Esophagus (tissue), 2 donors: ENCODE data around the gene NBEA. TPM values are rescaled to one million over a fixed set of nuclear protein-coding genes. Genes with fewer than 3 reads are reported as not detected.
"Not testable (repeated sequence)": the region's sequence is repeated elsewhere in the genome, so short reads cannot be mapped to it uniquely, and the experiment has no call there.

Experiments used
- H3K27ac ChIP-seq, 2 donors: one replicate each; pipeline ENCODE4 v1.5.1; 2013; ENCODE audit warnings: low read depth in 2 of 2, mild to moderate bottlenecking in 2 of 2, inconsistent platforms in 1 of 2, low read length in 1 of 2, moderate library complexity in 1 of 2
- H3K27me3 ChIP-seq, 2 donors: one replicate each; pipeline ENCODE4 v1.6.1; 2013; ENCODE audit warnings: low read length in 2 of 2, control low read depth in 1 of 2, mild to moderate bottlenecking in 1 of 2; ENCODE audit not compliant: insufficient read depth in 2 of 2, control insufficient read depth in 1 of 2
- H3K36me3 ChIP-seq, 2 donors: one replicate each; pipeline ENCODE4 v1.6.1; 2013; ENCODE audit warnings: low read length in 1 of 2; ENCODE audit not compliant: control insufficient read depth in 2 of 2, insufficient read depth in 2 of 2
- H3K4me1 ChIP-seq, 2 donors: one replicate each; pipeline ENCODE4 v1.6.1; 2013; ENCODE audit warnings: low read length in 1 of 2; ENCODE audit not compliant: control insufficient read depth in 2 of 2, insufficient read depth in 2 of 2
- H3K4me3 ChIP-seq, 2 donors: one replicate each; pipeline ENCODE4 v1.5.1; 2013; ENCODE audit warnings: low read length in 2 of 2, mild to moderate bottlenecking in 2 of 2, low read depth in 1 of 2, moderate library complexity in 1 of 2
- H3K9me3 ChIP-seq, 2 donors: one replicate each; pipeline ENCODE4 v1.6.1; 2013; ENCODE audit warnings: mild to moderate bottlenecking in 2 of 2, low read depth in 1 of 2, low read length in 1 of 2, moderate library complexity in 1 of 2; ENCODE audit not compliant: control insufficient read depth in 2 of 2, insufficient read depth in 1 of 2
- WGBS, 2 donors: extraction: QIAGEN DNeasy Blood & Tissue Kit; methylation state at CpG; one replicate each; pipeline ENCODE4 v1.1.7; 2013; 5-methylcytosine and 5-hydroxymethylcytosine counted together
- polyA plus RNA-seq, 2 donors: library from polyadenylated mRNA; stranded (reverse); fragments of 200-250 nt; gene quantifications; one replicate each; pipeline ENCODE4 v1.2.3, GENCODE V29; 2013
- donor health status: healthy with polysubstance abuse.
- donor health status: Bipolar disorder and iron deficiency.

The NBEA gene
- polyA plus RNA-seq, 2 donors, result 0.51 to 1.6 TPM

DNA sequence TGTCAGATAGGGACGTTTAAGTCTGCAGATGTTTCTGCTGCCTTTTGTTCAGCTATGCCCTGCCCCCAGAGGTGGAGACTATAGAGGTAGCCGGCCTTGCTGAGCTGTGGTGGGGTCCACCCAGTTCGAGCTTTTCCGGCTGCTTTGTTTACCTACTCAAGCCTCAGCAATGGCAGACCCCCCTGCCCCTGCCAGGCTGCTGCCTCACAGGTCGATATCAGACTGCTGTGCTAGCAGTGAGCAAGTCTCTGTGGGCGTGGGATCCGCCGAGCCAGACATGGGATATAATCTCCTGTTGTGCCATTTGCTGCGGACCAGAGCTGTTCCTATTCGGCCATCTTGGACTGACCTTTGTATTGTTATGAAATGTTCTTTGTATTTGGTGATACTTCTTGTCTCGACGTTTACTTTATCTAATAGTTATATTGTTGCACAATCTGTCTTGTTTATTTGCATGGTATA, 46.3 kb downstream of the NBEA start:
- peaks cover 2 to 3% of the 10 kb centered on the region in 2 donors for H3K9me3 ChIP-seq
- no peaks in the 10 kb centered on the region for H3K4me1 ChIP-seq
- H3K27me3 ChIP-seq, result no peaks in the 10 kb centered on the region
- H3K36me3 ChIP-seq, result no peaks in the 10 kb centered on the region
- H3K27ac ChIP-seq, result no peak overlapping the region
- H3K4me3 ChIP-seq, result no peak overlapping the region
- WGBS, 2 donors, result 94 to 95% methylated on average over 12 of the region's 12 CpGs

GRCh38 chr13:34990399-34991214, 48.5 kb downstream of the NBEA start:
- 86 to 95% methylated on average over 1 of the region's 1 CpG for WGBS, 2 donors

DNA sequence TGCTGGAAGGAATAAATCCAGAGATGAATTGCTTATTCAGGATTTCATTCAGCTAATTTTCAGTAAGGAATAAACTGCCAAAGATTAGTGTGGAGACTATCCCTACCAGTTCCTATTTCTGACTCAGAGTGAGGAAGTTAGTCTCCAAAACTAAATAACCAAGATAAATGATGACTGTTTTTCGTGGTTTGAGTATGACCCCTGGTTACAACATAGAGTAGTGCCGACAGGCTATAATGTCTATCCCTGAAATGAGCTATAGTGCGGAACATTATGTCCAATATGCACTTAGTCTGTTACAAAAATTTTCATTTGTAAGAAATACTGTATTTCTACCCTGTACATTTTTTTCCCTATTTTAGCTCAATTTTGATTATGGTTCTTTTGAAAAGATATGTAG, 51.4 kb downstream of the NBEA start:
- no peaks in the 10 kb centered on the region for H3K4me1 ChIP-seq
- WGBS, 2 donors, result 83 to 84% methylated on average over 3 of the region's 3 CpGs
- H3K4me3 ChIP-seq, result no peak overlapping the region
- H3K36me3 ChIP-seq, result no peaks in the 10 kb centered on the region
- peaks cover 0 to 2% of the 10 kb centered on the region in 2 donors for H3K9me3 ChIP-seq
- H3K27ac ChIP-seq, result no peak overlapping the region
- no peaks in the 10 kb centered on the region for H3K27me3 ChIP-seq

More at GRCh38 chr13:34990399-34991214, 48.5 kb downstream of the NBEA start:
- no peaks in the 10 kb centered on the region for H3K27me3 ChIP-seq
- no peak overlapping the region for H3K27ac ChIP-seq
- no peaks in the 10 kb centered on the region for H3K4me1 ChIP-seq
- H3K9me3 ChIP-seq, result peaks cover 2 to 3% of the 10 kb centered on the region in 2 donors
- no peaks in the 10 kb centered on the region for H3K36me3 ChIP-seq
- no peak overlapping the region for H3K4me3 ChIP-seq

GRCh38 chr13:35003734-35004133, 61.7 kb downstream of the NBEA start:
- WGBS, 2 donors, result 81 to 86% methylated on average over 2 of the region's 2 CpGs
- not testable (repeated sequence) for H3K9me3 ChIP-seq, H3K4me3 ChIP-seq, H3K27me3 ChIP-seq, H3K4me1 ChIP-seq, H3K27ac ChIP-seq, H3K36me3 ChIP-seq

- H3K27ac ChIP-seq, result no peak overlapping the region
- WGBS, 2 donors, result 35 to 39% methylated on average over 2 of the region's 2 CpGs
- no peaks in the 10 kb centered on the region for H3K9me3 ChIP-seq
Measured at GRCh38 chr13:35005051-35005450, 63.0 kb downstream of the NBEA start.

GRCh38 chr13:35014606-35015213, 72.6 kb downstream of the NBEA start:
- H3K9me3 ChIP-seq, result no peaks in the 10 kb centered on the region
- H3K4me1 ChIP-seq, result no peaks in the 10 kb centered on the region
- H3K4me3 ChIP-seq, result no peak overlapping the region
- H3K27ac ChIP-seq, result no peak overlapping the region
- H3K36me3 ChIP-seq, result no peaks in the 10 kb centered on the region
- no peaks in the 10 kb centered on the region for H3K27me3 ChIP-seq
- 78 to 84% methylated on average over 7 of the region's 7 CpGs for WGBS, 2 donors

More at GRCh38 chr13:35005051-35005450, 63.0 kb downstream of the NBEA start:
- no peaks in the 10 kb centered on the region for H3K4me1 ChIP-seq
- H3K4me3 ChIP-seq, result no peak overlapping the region
- no peaks in the 10 kb centered on the region for H3K36me3 ChIP-seq
- no peaks in the 10 kb centered on the region for H3K27me3 ChIP-seq

DNA sequence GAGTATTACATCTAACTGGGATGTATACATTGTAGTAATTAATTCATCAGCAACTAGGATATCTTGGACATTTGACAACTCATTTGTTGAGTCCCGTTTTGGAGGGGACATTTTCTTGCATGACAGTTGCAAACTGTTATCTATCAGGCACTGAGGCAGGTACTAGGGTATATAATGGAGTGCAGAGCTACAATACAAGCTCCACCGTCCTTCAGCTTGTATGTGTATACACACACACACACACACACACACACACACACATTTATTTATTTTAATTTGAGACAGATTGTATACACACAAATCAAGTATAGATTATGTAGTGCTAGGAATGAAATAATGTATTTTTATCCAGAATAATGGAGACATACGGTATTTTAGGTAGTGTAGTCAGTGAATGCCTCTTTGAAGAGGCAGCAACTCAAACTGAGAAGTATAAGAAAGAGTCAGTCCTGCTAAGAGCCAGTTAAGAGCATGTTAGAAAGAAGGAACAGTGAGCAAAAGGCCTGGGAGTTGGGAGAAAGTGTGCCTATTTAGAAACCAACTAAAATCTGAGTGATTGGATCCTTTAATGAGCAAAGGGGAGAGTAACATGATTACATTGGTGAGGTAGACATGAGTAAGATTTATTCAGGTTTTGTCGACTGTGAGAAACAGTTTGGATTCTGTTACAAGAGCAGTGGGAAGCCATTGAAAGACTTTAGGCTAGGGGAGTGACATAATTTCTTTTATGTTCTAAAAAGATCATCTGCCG, 74.5 kb downstream of the NBEA start:
- no peaks in the 10 kb centered on the region for H3K27me3 ChIP-seq
- H3K4me1 ChIP-seq, result no peaks in the 10 kb centered on the region
- H3K9me3 ChIP-seq, result no peaks in the 10 kb centered on the region
- no peaks in the 10 kb centered on the region for H3K36me3 ChIP-seq
- H3K27ac ChIP-seq, result no peak overlapping the region
- no peak overlapping the region for H3K4me3 ChIP-seq
- WGBS, 2 donors, result 60 to 70% methylated on average over 5 of the region's 5 CpGs

GRCh38 chr13:35025314-35025713, 83.2 kb downstream of the NBEA start:
- Histone ChIP-seq H3K27me3 (no peaks in the 10 kb centered on the region), H3K36me3 (no peaks in the 10 kb centered on the region), H3K27ac (no peak overlapping the region), H3K4me3 (no peak overlapping the region), H3K4me1 (no peaks in the 10 kb centered on the region), H3K9me3 (no peaks in the 10 kb centered on the region)
- 55 to 68% methylated on average over 2 of the region's 2 CpGs for WGBS, 2 donors

DNA sequence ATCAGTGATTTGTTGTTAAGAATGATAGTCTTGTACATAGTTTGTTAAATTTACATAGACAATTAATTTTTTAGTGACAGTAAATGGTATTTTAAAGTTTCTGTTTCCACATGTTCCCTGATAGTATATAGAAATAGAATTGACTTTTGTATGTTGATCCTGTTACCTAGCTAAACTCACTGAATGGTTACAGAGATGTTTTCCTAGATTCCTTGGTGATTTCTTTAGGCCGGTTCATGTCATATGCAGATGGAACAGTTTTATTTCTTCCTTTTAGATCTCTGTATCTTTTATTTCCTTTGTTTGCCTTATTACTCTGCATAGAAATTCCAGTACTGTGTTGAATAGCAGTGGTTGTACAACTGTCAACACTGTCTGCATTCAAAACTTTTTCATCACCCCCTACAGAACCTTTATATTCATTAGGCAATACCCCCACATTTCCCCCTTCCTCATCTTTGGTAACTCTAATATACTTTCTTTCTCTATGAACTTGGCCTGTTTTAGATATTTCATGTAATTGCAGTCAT, 86.3 kb downstream of the NBEA start:
- H3K9me3 ChIP-seq, result no peaks in the 10 kb centered on the region
- no peaks in the 10 kb centered on the region for H3K27me3 ChIP-seq
- no peak overlapping the region for H3K27ac ChIP-seq
- H3K4me1 ChIP-seq, result no peaks in the 10 kb centered on the region
- 89 to 95% methylated on average over 1 of the region's 1 CpG for WGBS, 2 donors
- no peaks in the 10 kb centered on the region for H3K36me3 ChIP-seq
- H3K4me3 ChIP-seq, result no peak overlapping the region
